B cell (primary cell): ENCODE data around the gene TRABD2A.

Source experiments
- CTCF ChIP-seq: fragments of 200-600 bp; IDR thresholded peaks from one replicate; pipeline ENCODE4 v1.8.0; 2022; ENCODE audit warnings: antibody characterized with exemption, mild to moderate bottlenecking
- EZH2 ChIP-seq: IDR thresholded peaks from 2 replicates; pipeline ENCODE4 v1.6.1; 2012; ENCODE audit warnings: borderline replicate concordance, low read depth, mild to moderate bottlenecking, moderate library complexity, low read length; ENCODE audit not compliant: insufficient read depth, poor library complexity, severe bottlenecking

DNA sequence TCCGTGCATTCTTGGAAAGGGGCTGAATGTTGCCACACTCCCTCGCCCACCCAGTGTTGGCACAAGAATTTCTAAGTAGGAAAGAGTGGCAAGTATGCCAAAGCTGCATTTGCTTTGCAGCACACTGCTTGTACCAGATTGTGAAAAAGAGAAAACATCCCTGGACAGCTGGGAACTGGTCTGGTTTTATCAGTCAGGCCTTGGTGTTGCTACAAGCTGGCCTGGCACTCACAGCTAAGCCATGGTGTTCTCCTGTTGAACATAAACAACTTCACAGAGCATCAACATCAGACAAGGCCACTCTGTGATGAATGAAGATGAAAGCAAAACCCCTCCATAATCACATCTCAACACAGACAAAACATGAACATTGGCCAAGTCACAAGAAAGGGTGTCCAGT is 4.2 kb upstream of the TRABD2A start:
- no peak for TF ChIP-seq CTCF
- no peak for TF ChIP-seq EZH2
